ENCODE data around the gene AHDC1.

GRCh38 chr1:27603309-27603680, 649 bp downstream of the AHDC1 start:
- TF ChIP-seq CTCF (IDR thresholded peaks at IDR 0.05 in 2 of 3, conservative IDR thresholded peaks at IDR 0.05 in 1 of 3; ENCODE audit: control insufficient read depth in 2 of 3, extremely low read depth in 1 of 3, insufficient read depth in 1 of 3, low read depth in 3 of 3, low read length in 3 of 3) (no peak), CHD2 (IDR thresholded peaks at IDR 0.05; ENCODE audit: borderline replicate concordance, low read depth, low read length) (no peak), TCF7 (IDR thresholded peaks at IDR 0.05; ENCODE audit: borderline replicate concordance) (no peak), POLR2AphosphoS2 (IDR thresholded peaks at IDR 0.05; ENCODE audit: low read depth, low read length) (no peak), MEF2A (IDR thresholded peaks at IDR 0.05; ENCODE audit: insufficient read depth, low read depth, low read length) (no peak)
